Left lung (tissue), 10 donors: ENCODE measurements around the gene RBPJL. TPM values are rescaled to one million over a fixed set of nuclear protein-coding genes. Genes with fewer than 3 reads are reported as not detected.

Source experiments
- ATAC-seq: fragments of 200-7000 bp; cut with Tn5 transposase; one replicate; pipeline ENCODE4 v1.9.1; 2020; ENCODE audit warnings: moderate library complexity
- DNase-seq, 4 donors: peaks; one replicate each; pipeline ENCODE4 v3.0.0-alpha.2; 2013 to 2020
- H3K27ac ChIP-seq, 2 donors: fragments of 200-600 bp; sonication (generic) in 1 of 2; one replicate each; pipeline versions ENCODE4 v1.5.0 to v1.8.0; 2020 to 2021
- H3K27me3 ChIP-seq, 2 donors: fragments of 200-600 bp; sonication (generic) in 1 of 2; one replicate each; pipeline versions ENCODE4 v1.5.0 to v1.8.0; 2020 to 2021
- H3K36me3 ChIP-seq, 2 donors: fragments of 200-600 bp; sonication (generic) in 1 of 2; one replicate each; pipeline versions ENCODE4 v1.5.0 to v1.8.0; 2020 to 2021
- H3K4me1 ChIP-seq, 2 donors: fragments of 200-600 bp; one replicate each; pipeline ENCODE4 v1.8.0; 2021
- H3K4me3 ChIP-seq, 2 donors: fragments of 200-600 bp; sonication (generic) in 1 of 2; one replicate each; pipeline versions ENCODE4 v1.5.0 to v1.8.0; 2020 to 2021; ENCODE audit warnings: mild to moderate bottlenecking in 1 of 2
- H3K9me3 ChIP-seq, 2 donors: fragments of 200-600 bp; sonication (generic) in 1 of 2; one replicate each; pipeline versions ENCODE4 v1.5.0 to v1.8.0; 2020 to 2021
- intact Hi-C, 2 donors: fragments of 100-400 bp; cut with DNase I; formaldehyde crosslinking; loops; one replicate each; pipeline versions ENCODE4 v1.11.2 to v1.14.2; 2022
- polyA plus RNA-seq, 6 donors: library from polyadenylated mRNA; unstranded; fragments of 120-200 nt; gene quantifications; one replicate each; pipeline ENCODE4 v1.2.1, GENCODE V29; 2013; ENCODE audit not compliant: insufficient read length in 6 of 6
- total RNA-seq, 2 donors: library from RNA; stranded (reverse); fragmentation: NEBNext Ultra II Directional; extraction: Animal tissue kit (Norgen Biotek cat#: 25700); gene quantifications; one replicate each; pipeline ENCODE4 v1.2.1, GENCODE V29; 2021
- TF ChIP-seq, protein P1 (sequence below), 2 donors: fragments of 200-600 bp; sonication (generic) in 1 of 2; IDR thresholded peaks; one replicate each; pipeline versions ENCODE4 v1.5.0 to v1.8.0; 2021; ENCODE audit warnings: antibody characterized with exemption in 2 of 2
- donor health status: DM: no; HTN: yes; CAD: no.
- donor health status: DM: no; HTN: no; CAD: no.

Gene RBPJL
- total and polyA plus RNA-seq, 8 donors = not detected

DNA sequence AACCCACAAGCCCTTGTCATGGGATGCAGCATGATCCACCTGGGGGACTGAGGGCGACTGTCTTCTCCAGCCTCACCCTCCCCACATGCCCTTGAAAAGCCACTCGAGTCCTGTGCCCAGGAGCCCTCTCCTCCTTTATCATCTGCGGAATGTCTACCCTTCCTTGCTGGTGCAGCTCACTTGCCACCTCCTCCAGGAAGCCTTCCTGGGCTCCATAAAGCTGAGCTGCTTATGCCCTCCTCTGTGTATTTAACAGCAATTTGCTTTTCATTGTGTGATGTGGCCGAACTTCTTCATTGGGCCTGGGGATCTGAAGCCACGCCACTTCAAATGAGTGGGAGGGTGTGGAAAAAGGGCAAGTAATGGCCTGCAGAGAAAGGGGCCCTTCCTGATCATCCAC, 17.8 kb upstream of the RBPJL start:
- Histone ChIP-seq H3K4me3 (no peak overlapping the region), H3K9me3 (no peaks in the 10 kb centered on the region), H3K4me1 (peaks cover 8 to 23% of the 10 kb centered on the region in 2 donors), H3K27me3 (peaks cover 0 to 24% of the 10 kb centered on the region in 2 donors), H3K27ac (no peak overlapping the region), H3K36me3 (no peaks in the 10 kb centered on the region)
- DNase-seq (no peak), ATAC-seq (no peak)
- TF ChIP-seq, protein P1, sequence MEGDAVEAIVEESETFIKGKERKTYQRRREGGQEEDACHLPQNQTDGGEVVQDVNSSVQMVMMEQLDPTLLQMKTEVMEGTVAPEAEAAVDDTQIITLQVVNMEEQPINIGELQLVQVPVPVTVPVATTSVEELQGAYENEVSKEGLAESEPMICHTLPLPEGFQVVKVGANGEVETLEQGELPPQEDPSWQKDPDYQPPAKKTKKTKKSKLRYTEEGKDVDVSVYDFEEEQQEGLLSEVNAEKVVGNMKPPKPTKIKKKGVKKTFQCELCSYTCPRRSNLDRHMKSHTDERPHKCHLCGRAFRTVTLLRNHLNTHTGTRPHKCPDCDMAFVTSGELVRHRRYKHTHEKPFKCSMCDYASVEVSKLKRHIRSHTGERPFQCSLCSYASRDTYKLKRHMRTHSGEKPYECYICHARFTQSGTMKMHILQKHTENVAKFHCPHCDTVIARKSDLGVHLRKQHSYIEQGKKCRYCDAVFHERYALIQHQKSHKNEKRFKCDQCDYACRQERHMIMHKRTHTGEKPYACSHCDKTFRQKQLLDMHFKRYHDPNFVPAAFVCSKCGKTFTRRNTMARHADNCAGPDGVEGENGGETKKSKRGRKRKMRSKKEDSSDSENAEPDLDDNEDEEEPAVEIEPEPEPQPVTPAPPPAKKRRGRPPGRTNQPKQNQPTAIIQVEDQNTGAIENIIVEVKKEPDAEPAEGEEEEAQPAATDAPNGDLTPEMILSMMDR (IDR thresholded peaks at IDR 0.05) = no peak
- intact Hi-C loops = no loop called here

DNA sequence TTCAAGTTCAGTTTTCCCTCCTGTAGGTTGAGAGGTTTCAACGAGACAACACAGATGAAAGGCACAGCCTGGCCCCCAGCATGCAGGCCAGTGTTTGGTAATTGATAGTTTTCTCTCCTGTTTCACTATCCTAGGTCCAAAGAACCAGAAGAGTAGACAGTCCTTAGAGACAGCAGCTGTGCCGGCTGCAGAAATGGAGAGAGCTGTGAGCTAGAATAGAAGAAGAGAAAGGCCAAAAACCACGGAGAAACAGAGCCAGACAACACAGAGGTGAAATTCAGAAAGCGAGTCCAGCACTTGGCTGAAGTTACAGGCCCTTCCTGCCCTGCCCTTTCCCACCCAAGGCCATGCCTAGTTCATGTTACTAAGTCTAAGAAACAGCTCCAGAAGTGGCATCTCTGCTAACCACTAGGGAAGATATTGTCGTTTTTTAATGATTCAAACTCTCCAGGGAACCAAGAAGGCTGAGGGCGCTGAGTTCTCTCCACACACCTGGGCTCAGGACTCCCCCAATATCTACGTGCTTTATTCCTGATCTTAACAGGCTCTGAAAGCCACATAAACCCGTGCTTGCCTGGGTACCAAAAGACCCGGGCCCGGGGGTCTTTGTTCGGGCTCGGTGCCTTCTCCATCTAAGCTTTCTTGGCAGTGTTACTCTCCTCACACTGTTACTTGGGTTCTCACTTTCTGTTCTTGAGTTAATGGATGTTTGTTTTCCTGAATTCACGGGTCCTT, 16.5 kb upstream of the RBPJL start:
- Histone ChIP-seq H3K27me3 (peaks cover 0 to 35% of the 10 kb centered on the region in 2 donors), H3K4me3 (no peak overlapping the region), H3K4me1 (peaks cover 8 to 23% of the 10 kb centered on the region in 2 donors), H3K9me3 (no peaks in the 10 kb centered on the region), H3K36me3 (no peaks in the 10 kb centered on the region), H3K27ac (no peak overlapping the region)
- DNase-seq (no peak), ATAC-seq (no peak)
- TF ChIP-seq, protein P1 (IDR thresholded peaks at IDR 0.05) = no peak
- intact Hi-C loops = no loop called here

DNA sequence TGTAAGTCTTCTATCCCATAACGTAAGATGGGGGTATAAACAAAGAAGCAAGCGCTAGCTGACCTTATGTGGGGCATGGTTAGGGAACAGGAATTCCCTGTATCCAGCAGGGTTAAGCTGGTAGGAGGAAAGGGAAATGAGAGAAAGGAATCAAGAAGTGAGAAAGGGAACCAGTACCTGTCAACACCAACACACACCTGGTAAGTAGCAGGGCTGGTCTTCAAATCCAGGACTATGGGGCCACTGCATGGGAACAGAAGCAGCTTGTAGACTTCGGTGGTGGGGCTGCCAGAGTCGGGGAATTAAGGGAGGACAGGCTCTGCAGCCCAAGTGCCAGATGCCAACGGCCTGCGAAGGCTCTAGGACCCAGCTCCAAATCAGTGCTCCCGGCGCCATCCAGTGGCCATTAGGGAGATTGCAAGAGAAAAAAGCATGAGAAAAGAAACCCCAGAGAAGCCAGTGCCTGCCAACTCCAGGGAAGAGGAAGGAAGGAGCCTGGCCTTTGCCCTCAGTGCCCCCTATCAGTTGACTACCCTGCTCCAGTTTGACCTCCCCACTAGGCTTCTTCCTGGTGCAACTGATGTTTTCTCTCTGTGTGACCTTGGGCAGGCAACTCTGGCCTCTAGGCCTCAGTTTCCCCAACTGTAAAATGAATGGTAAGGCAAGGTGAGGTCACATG, 15.8 kb upstream of the RBPJL start:
- H3K4me1 ChIP-seq = peaks cover 8 to 23% of the 10 kb centered on the region in 2 donors
- no peak overlapping the region for H3K4me3 ChIP-seq
- peak; percentile 59 to 90 (median 78) for DNase-seq
- H3K36me3 ChIP-seq = no peaks in the 10 kb centered on the region
- H3K9me3 ChIP-seq = no peaks in the 10 kb centered on the region
- TF ChIP-seq, protein P1 (IDR thresholded peaks at IDR 0.05) = peak; percentile 82 to 93
- H3K27ac ChIP-seq = no peak overlapping the region
- peak; percentile 88 for ATAC-seq
- intact Hi-C loops = no loop called here
- H3K27me3 ChIP-seq = peaks cover 0 to 41% of the 10 kb centered on the region in 2 donors

DNA sequence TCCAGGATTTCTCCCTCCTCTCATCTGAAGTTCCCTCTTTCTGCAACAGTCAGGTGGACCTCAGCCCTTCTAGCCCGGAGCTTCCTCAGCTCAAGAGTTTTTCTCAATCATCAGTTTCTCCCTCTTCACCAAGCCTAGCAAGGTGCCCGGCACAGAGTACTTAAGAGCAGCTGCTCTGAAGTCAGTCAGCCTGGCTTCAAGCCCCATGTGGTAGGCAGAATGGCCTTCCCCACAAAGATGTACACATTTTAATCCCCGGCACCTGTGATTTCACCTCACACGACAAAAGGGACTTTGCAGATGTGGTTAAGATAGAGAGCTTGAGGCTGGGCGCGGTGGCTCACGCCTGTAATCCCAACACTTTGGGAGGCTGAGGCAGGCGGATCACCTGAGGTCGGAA, 15.1 kb upstream of the RBPJL start:
- intact Hi-C loops = no loop called here

DNA sequence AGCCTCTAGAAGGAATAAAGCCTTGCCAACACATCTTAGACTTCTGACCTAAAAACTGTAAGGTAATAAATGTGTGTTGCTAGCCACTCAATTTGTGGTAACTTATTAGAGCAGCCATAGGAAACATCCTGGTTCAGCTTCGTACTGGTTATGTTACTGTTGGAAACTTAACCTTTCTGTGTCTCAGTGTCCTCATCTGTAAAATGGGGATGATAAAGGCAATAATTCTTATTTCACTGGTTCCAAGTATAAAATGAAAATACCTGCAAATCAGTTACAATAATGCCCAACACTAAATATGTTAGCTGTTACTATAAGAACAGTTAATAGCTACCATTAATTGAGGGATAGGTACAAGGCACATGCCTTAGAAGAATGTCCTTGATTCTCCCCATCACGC, 14.3 kb upstream of the RBPJL start:
- no peaks in the 10 kb centered on the region for H3K9me3 ChIP-seq
- TF ChIP-seq, protein P1 (IDR thresholded peaks at IDR 0.05) = no peak
- no peak overlapping the region for H3K4me3 ChIP-seq
- DNase-seq = no peak
- ATAC-seq = no peak
- no peak overlapping the region for H3K27ac ChIP-seq
- no peaks in the 10 kb centered on the region for H3K36me3 ChIP-seq
- H3K4me1 ChIP-seq = peaks cover 8 to 23% of the 10 kb centered on the region in 2 donors
- intact Hi-C loops = no loop called here
- H3K27me3 ChIP-seq = peaks cover 0 to 46% of the 10 kb centered on the region in 2 donors

More for the DNA sequence above, 15.1 kb upstream of the RBPJL start:
- TF ChIP-seq, protein P1 (IDR thresholded peaks at IDR 0.05) = no peak
- no peak overlapping the region for H3K27ac ChIP-seq
- no peak for DNase-seq
- no peak for ATAC-seq
- no peaks in the 10 kb centered on the region for H3K9me3 ChIP-seq
- peaks cover 8 to 23% of the 10 kb centered on the region in 2 donors for H3K4me1 ChIP-seq
- H3K4me3 ChIP-seq = no peak overlapping the region
- no peaks in the 10 kb centered on the region for H3K36me3 ChIP-seq
- H3K27me3 ChIP-seq = peaks cover 0 to 41% of the 10 kb centered on the region in 2 donors
